AG04450 (cell line): ENCODE results near the gene FAM111A. TPM values are rescaled to one million over a fixed set of nuclear protein-coding genes. Genes with fewer than 3 reads are reported as not detected.
"Not testable (repeated sequence)": the region's sequence is repeated elsewhere in the genome, so short reads cannot be mapped to it uniquely, and the experiment has no call there.

Source experiments
- CTCF ChIA-PET: fragments of 300-600, 350-600 bp; formaldehyde crosslinking; extraction: SDS; loops from one replicate; lab custom pipeline; 2022; ENCODE audit warnings: antibody characterized with exemption, inconsistent platforms; lab: Charles Lee
- POLR2A ChIA-PET: fragments of 350-600 bp; formaldehyde crosslinking; extraction: SDS; loops from one replicate; lab custom pipeline; 2021; ENCODE audit warnings: antibody characterized with exemption, inconsistent platforms; lab: Yijun Ruan, JAX
- DNase-seq: peaks from one replicate; pipeline ENCODE4 v3.0.0-alpha.2; 2011; ENCODE audit warnings: low read depth, low spot score
- H3K27ac ChIP-seq: one replicate; pipeline ENCODE4 v1.5.1; 2012; ENCODE audit warnings: low read depth, low read length, control low read depth
- H3K27me3 ChIP-seq: one replicate; pipeline ENCODE4 v1.6.0; 2012; ENCODE audit warnings: low read length; ENCODE audit not compliant: control insufficient read depth, insufficient read depth
- H3K4me3 ChIP-seq: 2 replicates; pipeline ENCODE4 v1.5.1; 2011; ENCODE audit warnings: mild to moderate bottlenecking, low read depth, low read length, control low read depth
- H3K9me3 ChIP-seq: 2 replicates; pipeline ENCODE4 v1.5.1; 2012; ENCODE audit warnings: low read length; ENCODE audit not compliant: control insufficient read depth, insufficient read depth
- polyA plus RNA-seq: library from polyadenylated mRNA; depleted of rRNA; stranded (reverse); fragments of >200 nt; gene quantifications from 2 replicates; pipeline ENCODE4 v1.2.3, GENCODE V29; 2011
- TF ChIP-seq, protein P1 (sequence below): IDR thresholded peaks from 2 replicates; pipeline ENCODE4 v1.5.1; 2011; ENCODE audit warnings: low read depth, low read length, control low read depth, inconsistent platforms

The FAM111A gene
- polyA plus RNA-seq, 1 experiment = 23.1 TPM

DNA sequence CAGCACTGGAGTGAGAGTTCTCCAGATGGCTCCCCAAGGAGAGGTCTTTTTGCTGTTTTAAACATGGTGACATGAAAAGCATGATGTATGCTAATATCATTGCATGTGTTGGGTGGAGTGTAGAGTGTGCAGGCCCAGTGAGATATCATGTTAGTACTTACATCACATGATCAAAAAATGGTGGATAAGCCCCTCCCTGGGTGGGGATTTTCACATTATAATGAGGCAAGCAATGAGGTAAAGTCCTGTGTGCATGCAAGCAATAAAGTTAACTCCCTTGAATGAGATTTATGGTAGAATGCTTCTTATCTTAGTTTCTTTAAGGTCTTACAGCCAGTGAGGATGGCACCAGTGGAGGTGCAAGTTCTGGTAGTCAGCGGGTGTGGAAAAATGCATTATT lies 27.1 kb upstream of the FAM111A start:
- TF ChIP-seq, protein P1, sequence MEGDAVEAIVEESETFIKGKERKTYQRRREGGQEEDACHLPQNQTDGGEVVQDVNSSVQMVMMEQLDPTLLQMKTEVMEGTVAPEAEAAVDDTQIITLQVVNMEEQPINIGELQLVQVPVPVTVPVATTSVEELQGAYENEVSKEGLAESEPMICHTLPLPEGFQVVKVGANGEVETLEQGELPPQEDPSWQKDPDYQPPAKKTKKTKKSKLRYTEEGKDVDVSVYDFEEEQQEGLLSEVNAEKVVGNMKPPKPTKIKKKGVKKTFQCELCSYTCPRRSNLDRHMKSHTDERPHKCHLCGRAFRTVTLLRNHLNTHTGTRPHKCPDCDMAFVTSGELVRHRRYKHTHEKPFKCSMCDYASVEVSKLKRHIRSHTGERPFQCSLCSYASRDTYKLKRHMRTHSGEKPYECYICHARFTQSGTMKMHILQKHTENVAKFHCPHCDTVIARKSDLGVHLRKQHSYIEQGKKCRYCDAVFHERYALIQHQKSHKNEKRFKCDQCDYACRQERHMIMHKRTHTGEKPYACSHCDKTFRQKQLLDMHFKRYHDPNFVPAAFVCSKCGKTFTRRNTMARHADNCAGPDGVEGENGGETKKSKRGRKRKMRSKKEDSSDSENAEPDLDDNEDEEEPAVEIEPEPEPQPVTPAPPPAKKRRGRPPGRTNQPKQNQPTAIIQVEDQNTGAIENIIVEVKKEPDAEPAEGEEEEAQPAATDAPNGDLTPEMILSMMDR = no peak
- Histone ChIP-seq H3K27ac (no peak overlapping the region), H3K4me3 (no peak overlapping the region), H3K27me3 (no peaks in the 10 kb centered on the region), H3K9me3 (peaks cover 14% of the 10 kb centered on the region; the same call in 1 of the 2 replicates)
- DNase-seq = no peak
- ChIA-PET CTCF (no interaction called here), POLR2A (no interaction called here)

DNA sequence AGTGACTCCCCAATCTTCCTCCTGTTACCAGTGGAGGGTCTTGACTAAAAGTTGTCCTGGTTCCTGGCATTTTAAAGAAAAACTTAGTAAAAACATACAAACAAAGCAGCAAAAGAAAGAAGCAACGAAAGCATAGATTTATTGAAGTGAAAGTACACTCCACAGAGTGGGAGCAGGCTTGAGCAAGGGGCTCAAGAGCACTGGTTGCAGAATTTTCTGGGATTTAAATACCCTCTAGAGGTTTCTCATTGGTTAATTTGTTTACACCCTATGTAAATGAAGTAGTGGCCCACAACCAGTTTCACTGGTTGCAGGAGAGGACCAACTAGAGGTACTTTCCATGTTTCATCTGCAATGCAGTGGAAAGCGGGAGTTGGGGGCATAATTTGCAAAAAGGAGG lies 24.9 kb upstream of the FAM111A start:
- TF ChIP-seq, protein P1 = no peak
- Histone ChIP-seq H3K9me3 (peaks cover 14% of the 10 kb centered on the region; the same call in 1 of the 2 replicates), H3K27ac (no peak overlapping the region), H3K4me3 (no peak overlapping the region), H3K27me3 (no peaks in the 10 kb centered on the region)
- no peak for DNase-seq
- ChIA-PET CTCF (no interaction called here), POLR2A (no interaction called here)

DNA sequence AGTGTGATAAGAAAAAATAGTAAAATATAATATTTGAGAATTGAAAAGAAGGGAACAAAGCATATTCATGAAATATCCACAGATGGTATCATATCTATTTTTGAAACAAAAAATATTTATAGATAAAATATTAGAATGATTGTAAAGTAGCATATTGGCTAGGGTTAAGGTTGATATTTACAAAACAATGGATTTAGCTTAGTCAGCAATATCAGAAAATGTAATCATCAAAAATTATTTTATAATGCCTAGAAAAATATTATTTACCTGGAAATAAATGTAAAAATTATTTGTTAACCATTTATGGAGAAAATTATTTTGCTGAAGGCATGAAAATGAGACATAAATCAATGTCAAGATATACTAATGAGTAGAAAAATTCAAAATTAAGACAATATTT lies 22.8 kb upstream of the FAM111A start:
- ChIA-PET CTCF (interaction anchor here (0.6 to 2.1 kb wide), 4 partner anchors 14 to 39 kb away, joined by 3 to 12 read pairs (median 5); no protein-coding TSS in a partner anchor), POLR2A (no interaction called here)
- TF ChIP-seq, protein P1 = no peak

DNA sequence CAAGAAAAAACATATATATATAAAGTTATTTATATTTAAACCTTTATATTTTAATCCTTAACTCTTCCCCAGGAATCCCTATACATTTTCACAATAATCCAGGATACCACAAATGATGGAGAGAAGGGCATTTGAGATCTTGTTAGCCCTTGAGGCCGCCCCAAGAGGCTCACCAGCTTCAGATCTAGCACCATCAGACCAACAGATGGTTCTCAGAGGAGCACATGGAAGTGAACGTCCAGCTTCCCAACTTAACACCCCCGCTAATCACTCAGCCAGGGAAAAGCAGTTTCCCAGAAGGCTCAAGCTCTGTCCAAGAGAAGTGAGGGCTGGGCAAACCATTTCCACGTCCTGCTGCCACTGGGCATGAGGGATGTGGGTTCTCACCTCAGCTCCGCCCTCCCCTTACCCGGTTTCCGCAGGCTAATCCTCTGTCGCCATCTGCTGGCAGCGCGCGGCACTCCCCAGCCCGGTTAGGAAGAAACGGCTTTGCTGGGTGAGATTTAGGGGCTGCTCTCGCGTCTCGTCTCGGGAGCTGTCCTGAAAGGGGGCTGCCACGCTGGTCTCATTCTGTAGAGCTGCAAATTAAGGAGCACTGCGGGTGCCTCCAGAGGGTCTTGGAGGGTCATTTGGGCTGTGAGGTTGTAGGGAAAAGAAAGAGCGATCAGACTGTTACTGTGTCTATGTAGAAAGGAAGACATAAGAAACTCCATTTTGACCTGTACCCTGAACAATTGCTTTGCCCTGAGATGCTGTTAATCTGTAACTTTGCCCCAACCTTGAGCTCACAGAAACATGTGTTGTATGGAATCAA lies 6.8 kb upstream of the FAM111A start:
- TF ChIP-seq, protein P1 = peak; percentile 99
- H3K4me3 ChIP-seq = no peak overlapping the region
- H3K9me3 ChIP-seq = peaks cover 12% of the 10 kb centered on the region
- DNase-seq = peak; percentile 39
- ChIA-PET CTCF (interaction anchor here (0.6 to 3.8 kb wide), 66 partner anchors 9 to 484 kb away, joined by 3 to 68 read pairs (median 4); partner anchors contain the start of genes DTX4 and FAM111B), POLR2A (no interaction called here)
- no peaks in the 10 kb centered on the region for H3K27me3 ChIP-seq
- H3K27ac ChIP-seq = no peak overlapping the region

More for the DNA sequence above, 22.8 kb upstream of the FAM111A start:
- Histone ChIP-seq H3K27ac (no peak overlapping the region), H3K4me3 (no peak overlapping the region), H3K9me3 (peaks cover 14% of the 10 kb centered on the region; the same call in 1 of the 2 replicates), H3K27me3 (no peaks in the 10 kb centered on the region)
- DNase-seq = no peak

DNA sequence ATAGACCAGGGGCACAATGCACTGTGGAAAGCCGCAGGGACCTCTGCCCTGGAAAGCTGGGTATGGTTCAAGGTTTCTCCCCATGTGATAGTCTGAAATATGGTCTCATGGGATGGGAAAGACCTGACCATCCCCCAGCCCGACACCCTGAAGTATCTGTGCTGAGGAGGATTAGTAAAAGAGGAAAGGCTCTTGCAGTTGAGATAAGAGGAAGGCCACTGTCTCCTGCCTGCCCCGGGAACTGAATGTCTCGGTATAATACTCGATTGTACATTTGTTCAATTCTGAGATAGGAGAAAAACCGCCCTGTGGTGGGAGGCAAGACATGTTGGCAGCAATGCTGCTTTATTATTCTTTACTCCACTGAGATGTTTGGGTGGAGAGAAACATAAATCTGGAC lies 6.1 kb upstream of the FAM111A start:
- CTCF ChIA-PET = interaction anchor here (0.6 to 3.8 kb wide), 47 partner anchors 8 to 484 kb away, joined by 3 to 68 read pairs (median 7); partner anchors contain the start of gene FAM111B
- POLR2A ChIA-PET = not testable (repeated sequence)

More for the DNA sequence above, 6.1 kb upstream of the FAM111A start:
- H3K4me3 ChIP-seq, H3K27ac ChIP-seq, DNase-seq, H3K9me3 ChIP-seq, H3K27me3 ChIP-seq: not testable (repeated sequence)
